GM12878 (cell line): Measurements from ENCODE around the gene MGAT2. TPM values are rescaled to one million over a fixed set of nuclear protein-coding genes. Genes with fewer than 3 reads are reported as not detected.

Experiments
- ATAC-seq: fragments of 200-7000 bp; cut with Tn5 transposase; 3 replicates; pipeline ENCODE4 v1.9.1; 2020; ENCODE audit warnings: mild to moderate bottlenecking, moderate library complexity
- BruUV-seq: library from RNA; stranded (reverse); fragments of 400-500 nt; replicated peaks from 2 replicates; lab custom pipeline; 2021; lab: Mats Ljungman, UMichigan
- CTCF ChIA-PET: fragments of 300-600 bp; sonication (Branson Sonifier 250); formaldehyde crosslinking; extraction: SDS; loops from one replicate; lab custom pipeline; 2021; ENCODE audit warnings: inconsistent platforms; lab: Yijun Ruan, JAX
- POLR2A ChIA-PET: fragments of 350-600 bp; formaldehyde crosslinking; extraction: SDS; loops from one replicate; lab custom pipeline; 2021; ENCODE audit warnings: inconsistent platforms; lab: Charles Lee
- RAD21 ChIA-PET: fragments of 300-600 bp; sonication (Branson Sonifier 250); formaldehyde crosslinking; loops from one replicate; lab custom pipeline; 2023; ENCODE audit warnings: antibody characterized with exemption; ENCODE audit not compliant: unreplicated experiment; lab: Charles Lee
- SMC1A ChIA-PET: fragments of 300-600 bp; sonication (Branson Sonifier 250); formaldehyde crosslinking; loops from one replicate; lab custom pipeline; 2023; ENCODE audit not compliant: unreplicated experiment, uncharacterized antibody; lab: Charles Lee
- DNase-seq: peaks from one replicate; pipeline ENCODE4 v3.0.0-alpha.2; 2011; ENCODE audit warnings: low read depth, low spot score
- FAIRE-seq: peaks from 3 replicates; lab custom pipeline; 2011; peaks lifted over from hg19 to GRCh38; lab: Jason Lieb, UNC
- H2AFZ ChIP-seq: 2 replicates; pipeline ENCODE4 v1.6.0; 2011; ENCODE audit warnings: low read depth, low read length, control low read depth; ENCODE audit not compliant: control insufficient read depth
- H3K27ac ChIP-seq: 2 replicates; pipeline ENCODE4 v1.5.1; 2011; ENCODE audit warnings: control low read depth; ENCODE audit not compliant: control insufficient read depth, insufficient read depth
- H3K27me3 ChIP-seq, 2 experiments: replicated peaks in 1 of 2; 2 replicates each; pipeline versions ENCODE4 v1.6.0 to v1.6.1; 2011; ENCODE audit warnings: low read length in 1 of 2; ENCODE audit not compliant: control insufficient read depth in 2 of 2, insufficient read depth in 2 of 2
- H3K36me3 ChIP-seq, 2 experiments: 2 replicates each; pipeline ENCODE4 v1.5.1; 2011; ENCODE audit warnings: low read length in 1 of 2; ENCODE audit not compliant: control insufficient read depth in 2 of 2, insufficient read depth in 2 of 2
- H3K4me1 ChIP-seq: 2 replicates; pipeline ENCODE4 v1.6.1; 2011; ENCODE audit warnings: mild to moderate bottlenecking, low read length, moderate library complexity, mixed read lengths; ENCODE audit not compliant: control insufficient read depth, insufficient read depth
- H3K4me2 ChIP-seq: 2 replicates; pipeline ENCODE4 v1.6.0; 2011; ENCODE audit warnings: control low read depth; ENCODE audit not compliant: control insufficient read depth, insufficient read depth
- H3K4me3 ChIP-seq: fragments of 200-600 bp; sonication (generic); 2 replicates; pipeline ENCODE4 v1.5.1; 2016
- H3K79me2 ChIP-seq: 2 replicates; pipeline ENCODE4 v1.6.0; 2011; ENCODE audit warnings: low read length; ENCODE audit not compliant: control insufficient read depth, insufficient read depth
- H3K9ac ChIP-seq: 2 replicates; pipeline ENCODE4 v1.8.0; 2011; ENCODE audit warnings: low read length, control low read depth, mixed read lengths; ENCODE audit not compliant: control insufficient read depth, insufficient read depth
- H3K9me3 ChIP-seq: replicated peaks from 3 replicates; pipeline ENCODE4 v1.5.1; 2011; ENCODE audit warnings: mild to moderate bottlenecking, low read length; ENCODE audit not compliant: control insufficient read depth, insufficient read depth
- H4K20me1 ChIP-seq: 2 replicates; pipeline ENCODE4 v1.6.0; 2011; ENCODE audit not compliant: control insufficient read depth, insufficient read depth
- BHLHE40 ChIP-seq, 2 experiments: fragments of 450-650 bp in 1 of 2; IDR thresholded peaks; 2 replicates each; pipeline ENCODE4 v1.6.1; 2011 to 2017; ENCODE audit warnings: low read depth in 2 of 2, borderline replicate concordance in 1 of 2, improper control_type of control experiment in 1 of 2, low read length in 1 of 2, mild to moderate bottlenecking in 1 of 2
- CHD2 ChIP-seq: IDR thresholded peaks from 2 replicates; pipeline ENCODE4 v1.6.1; 2011; ENCODE audit warnings: low read depth, low read length, improper control_type of control experiment, borderline replicate concordance
- ETV6 ChIP-seq, 2 experiments: fragments of 450-650 bp in 1 of 2; IDR thresholded peaks in 1 of 2; conservative IDR thresholded peaks in 1 of 2; 2 replicates each; pipeline ENCODE4 v1.6.1; 2014; ENCODE audit warnings: antibody characterized with exemption in 1 of 2, borderline replicate concordance in 1 of 2, low read depth in 1 of 2, mild to moderate bottlenecking in 1 of 2, moderate library complexity in 1 of 2
- HDGF ChIP-seq: fragments of 450-650 bp; IDR thresholded peaks from 2 replicates; pipeline ENCODE4 v1.6.1; 2016; ENCODE audit warnings: antibody characterized with exemption
- NR2C2 ChIP-seq: IDR thresholded peaks from 2 replicates; pipeline ENCODE4 v1.6.1; 2011; ENCODE audit warnings: borderline replicate concordance, low read depth; ENCODE audit not compliant: control insufficient read depth, insufficient read length
- PKNOX1 ChIP-seq: fragments of 450-650 bp; IDR thresholded peaks from 2 replicates; pipeline ENCODE4 v1.6.1; 2016; ENCODE audit warnings: mild to moderate bottlenecking
- RCOR1 ChIP-seq: conservative IDR thresholded peaks from 2 replicates; pipeline ENCODE4 v1.6.1; 2012; ENCODE audit warnings: low read depth, low read length, improper control_type of control experiment
- TBL1XR1 ChIP-seq: IDR thresholded peaks from 2 replicates; pipeline ENCODE4 v1.6.1; 2012; ENCODE audit warnings: low read depth, low read length, improper control_type of control experiment
- TCF3 ChIP-seq: IDR thresholded peaks from 2 replicates; pipeline ENCODE4 v1.6.1; 2012; ENCODE audit warnings: low read depth, mild to moderate bottlenecking, low read length, borderline replicate concordance; ENCODE audit not compliant: insufficient read depth
- ZNF274 ChIP-seq: IDR thresholded peaks from one replicate; pipeline ENCODE4 v1.8.0; 2011; ENCODE audit not compliant: insufficient read length, insufficient read depth
- ZNF687 ChIP-seq: fragments of 450-650 bp; IDR thresholded peaks from 2 replicates; pipeline ENCODE4 v1.6.1; 2017; ENCODE audit warnings: mild to moderate bottlenecking, moderate library complexity
- WGBS: methylation state at CpG from one replicate; pipeline ENCODE4 v1.1.6; 2016; ENCODE audit warnings: low lambda C conversion rate; ENCODE audit not compliant: insufficient replicate concordance, insufficient coverage; ENCODE audit errors: missing lambda C conversion rate; 5-methylcytosine and 5-hydroxymethylcytosine counted together
- in situ Hi-C: fragments of 300-500 bp; cut with MboI; formaldehyde crosslinking; loops from 9 replicates; pipeline ENCODE4 v1.14.3; 2018; ENCODE audit warnings: mixed read lengths
- intact Hi-C: fragments of 100-400 bp; cut with micrococcal nuclease; formaldehyde crosslinking; loops from one replicate; pipeline ENCODE4 v1.14.2; 2022; ENCODE audit not compliant: unreplicated experiment
- polyA plus RNA-seq, 11 experiments: library from polyadenylated mRNA; depleted of rRNA in 4 of 11; unstranded in 6 of 11; stranded (reverse) in 5 of 11; fragments of >200 nt; fragmentation: Nextera tagmentation in 4 of 11; fragmentation: Illumina TruSeq in 1 of 11; extraction: Ambion mirVana in 4 of 11; extraction: Trizol in 1 of 11; gene quantifications; 1 replicate in 1 of 11; 2 replicates in 10 of 11; pipeline versions ENCODE4 v1.2.1 to v1.2.3, GENCODE V29; 2011 to 2016; ENCODE audit warnings: inconsistent platforms in 2 of 11, missing spikeins in 2 of 11, low read depth in 1 of 11
- total RNA-seq, 4 experiments: library from RNA; depleted of rRNA in 3 of 4; stranded (reverse); fragments of >200 nt in 3 of 4; fragmentation: Illumina TruSeq in 1 of 4; extraction: Trizol in 1 of 4; gene quantifications; 2 replicates each; pipeline versions ENCODE4 v1.2.1 to v1.2.3, GENCODE V29; 2013 to 2021

The MGAT2 gene
- total and polyA plus RNA-seq, 10 of the 15 experiments (the other 5 are each of a cell fraction or from before 2014, with no cell fraction given) = 0.03 to 51.8 (median 38.0) TPM; not detected in 1

GRCh38 chr14:49578141-49578540 is 42.5 kb upstream of the MGAT2 start:
- H2AFZ ChIP-seq = no peak overlapping the region
- TF ChIP-seq NR2C2 (no peak), CHD2 (no peak), HDGF (no peak), TCF3 (no peak)
- in situ Hi-C loops (no loop called here), intact Hi-C loops (no loop called here)
- H3K4me2 ChIP-seq = no peak overlapping the region
- FAIRE-seq (no peak), ATAC-seq (no peak), DNase-seq (no peak)
- H4K20me1 ChIP-seq = no peaks in the 10 kb centered on the region
- peaks cover 31% of the 10 kb centered on the region for H3K79me2 ChIP-seq
- CTCF ChIA-PET = interaction anchor here (1.5 kb wide), 1 partner anchor 284 kb away, joined by 4 read pairs; no protein-coding TSS in a partner anchor
- no TSS peak for BruUV-seq
- POLR2A ChIA-PET = interaction anchor here (0.9 kb wide), 1 partner anchor 18 kb away, joined by 4 read pairs; no protein-coding TSS in a partner anchor
- RAD21 ChIA-PET = no interaction called here
- H3K9me3 ChIP-seq = no peaks in the 10 kb centered on the region
- peaks cover 2 to 26% of the 10 kb centered on the region in 2 experiments for H3K36me3 ChIP-seq
- WGBS = 90% methylated on average over 1 of the region's 1 CpG
- no peaks in the 10 kb centered on the region for H3K4me1 ChIP-seq
- SMC1A ChIA-PET = no interaction called here
- no peak overlapping the region for H3K27ac ChIP-seq
- H3K27me3 ChIP-seq = no peaks in the 10 kb centered on the region
- H3K9ac ChIP-seq = no peak overlapping the region
- no peak overlapping the region for H3K4me3 ChIP-seq

GRCh38 chr14:49579841-49580240 is 40.8 kb upstream of the MGAT2 start:
- ChIA-PET SMC1A (interaction anchor here (0.8 to 1.0 kb wide), 3 partner anchors 84 to 286 kb away, joined by 3 read pairs; partner anchors contain the start of gene NEMF), CTCF (interaction anchor here (1.2 to 1.7 kb wide), 2 partner anchors 15 to 119 kb away, joined by 3 to 5 read pairs; no protein-coding TSS in a partner anchor), RAD21 (no interaction called here), POLR2A (interaction anchor here (0.5 to 0.6 kb wide), 3 partner anchors 17 to 1103 kb away, joined by 3 to 6 read pairs (median 3); no protein-coding TSS in a partner anchor)
- FAIRE-seq (no peak), DNase-seq (no peak), ATAC-seq (peak; percentile 6; the same call in 2 of the 3 replicates)
- Histone ChIP-seq H3K9me3 (no peaks in the 10 kb centered on the region), H3K27ac (no peak overlapping the region), H4K20me1 (peaks cover 4% of the 10 kb centered on the region; the same call in 1 of the 2 replicates), H3K4me2 (no peak overlapping the region; the same call in 1 of the 2 replicates), H2AFZ (no peak overlapping the region), H3K9ac (no peak overlapping the region), H3K79me2 (peaks cover 48% of the 10 kb centered on the region), H3K4me3 (no peak overlapping the region), H3K36me3 (peaks cover 4 to 29% of the 10 kb centered on the region in 2 experiments), H3K4me1 (no peaks in the 10 kb centered on the region), H3K27me3 (no peaks in the 10 kb centered on the region)
- intact Hi-C loops (no loop called here), in situ Hi-C loops (no loop called here)
- 79% methylated on average over 2 of the region's 2 CpGs for WGBS
- no TSS peak for BruUV-seq
- TF ChIP-seq RCOR1 (no peak), TCF3 (no peak), BHLHE40 (IDR thresholded peaks at IDR 0.05; ENCODE audit: borderline replicate concordance in 1 of 2, low read depth in 2 of 2, low read length in 1 of 2) (no peak), ZNF687 (no peak), TBL1XR1 (no peak), PKNOX1 (no peak), ZNF274 (no peak), ETV6 (conservative IDR thresholded peaks at IDR 0.05 in 1 of 2, IDR thresholded peaks at IDR 0.05 in 1 of 2; ENCODE audit: borderline replicate concordance in 1 of 2, low read depth in 1 of 2) (no peak)
